A673 (cell line): ENCODE results near the gene F8A2. TPM values are rescaled to one million over a fixed set of nuclear protein-coding genes. Genes with fewer than 3 reads are reported as not detected.
"Not testable (repeated sequence)": the region's sequence is repeated elsewhere in the genome, so short reads cannot be mapped to it uniquely, and the experiment has no call there.

ENCODE experiments used
- Bru-seq: library from RNA; stranded (reverse); fragments of 400-500 nt; gene quantifications from one replicate; lab custom pipeline; 2021; lab: Mats Ljungman, UMichigan
- BruChase-seq, 2 experiments: library from RNA; stranded (reverse); fragments of 400-500 nt; gene quantifications; one replicate each; lab custom pipeline; 2021; lab: Mats Ljungman, UMichigan
- BruUV-seq: library from RNA; stranded (reverse); fragments of 400-500 nt; replicated peaks from 2 replicates; lab custom pipeline; 2021; lab: Mats Ljungman, UMichigan
- CTCF ChIA-PET: fragments of 300-600 bp; sonication (Branson Sonifier 250); formaldehyde crosslinking; loops from one replicate; lab custom pipeline; 2022; ENCODE audit warnings: antibody characterized with exemption; lab: Charles Lee
- POLR2A ChIA-PET: fragments of 300-600 bp; sonication (Branson Sonifier 250); formaldehyde crosslinking; loops from one replicate; lab custom pipeline; 2022; ENCODE audit warnings: antibody characterized with exemption; ENCODE audit not compliant: low non-redundant PET; lab: Charles Lee
- DNase-seq: peaks from one replicate; pipeline ENCODE4 v3.0.0-alpha.2; 2015; ENCODE audit warnings: low spot score
- H3K27ac ChIP-seq: fragments of 200-600 bp; sonication (generic); 2 replicates; pipeline ENCODE4 v1.5.1; 2016; ENCODE audit warnings: mixed run types, low read depth, mild to moderate bottlenecking, mixed read lengths, antibody characterized with exemption, low read length; ENCODE audit not compliant: poor library complexity, severe bottlenecking
- H3K27me3 ChIP-seq: fragments of 200-600 bp; sonication (generic); replicated peaks from 2 replicates; pipeline ENCODE4 v1.6.1; 2017; ENCODE audit warnings: mixed run types, low read depth, mild to moderate bottlenecking, mixed read lengths, antibody characterized with exemption, low read length; ENCODE audit not compliant: insufficient read depth, poor library complexity
- H3K36me3 ChIP-seq: fragments of 200-600 bp; sonication (generic); 2 replicates; pipeline ENCODE4 v1.6.1; 2016; ENCODE audit warnings: mixed run types, mild to moderate bottlenecking, mixed read lengths, antibody characterized with exemption, low read length; ENCODE audit not compliant: insufficient read depth, poor library complexity, severe bottlenecking
- H3K4me1 ChIP-seq: fragments of 200-600 bp; sonication (generic); 2 replicates; pipeline ENCODE4 v1.6.1; 2017; ENCODE audit warnings: mixed run types, mild to moderate bottlenecking, mixed read lengths, antibody characterized with exemption, low read length; ENCODE audit not compliant: insufficient read depth, poor library complexity, severe bottlenecking
- H3K4me3 ChIP-seq: fragments of 200-600 bp; sonication (generic); 2 replicates; pipeline ENCODE4 v1.5.1; 2016; ENCODE audit warnings: low read depth, mixed run types, mild to moderate bottlenecking, mixed read lengths, low read length; ENCODE audit not compliant: poor library complexity, severe bottlenecking
- H3K9me3 ChIP-seq: fragments of 200-600 bp; sonication (generic); 2 replicates; pipeline ENCODE4 v1.6.1; 2016; ENCODE audit warnings: mixed run types, low read depth, mild to moderate bottlenecking, mixed read lengths, antibody characterized with exemption, low read length; ENCODE audit not compliant: poor library complexity, severe bottlenecking
- EZH2 ChIP-seq: fragments of 200-600 bp; sonication (generic); IDR thresholded peaks from 2 replicates; pipeline ENCODE4 v1.6.1; 2017; ENCODE audit warnings: borderline replicate concordance, low read depth, mild to moderate bottlenecking, mixed read lengths, antibody characterized with exemption, low read length; ENCODE audit not compliant: poor library complexity, severe bottlenecking
- intact Hi-C: fragments of 100-400 bp; cut with micrococcal nuclease; formaldehyde crosslinking; loops from one replicate; pipeline ENCODE4 v1.10.0; 2022; ENCODE audit not compliant: unreplicated experiment
- long read RNA-seq: library from polyadenylated mRNA; stranded (forward); transcript quantifications from one replicate; pipeline ENCODE4 v2.0.0, GENCODE V29; 2022
- total RNA-seq: library from RNA; stranded (reverse); gene quantifications from 2 replicates; pipeline ENCODE4 v1.2.3, GENCODE V29; 2021
- TF ChIP-seq, protein P1 (sequence below): fragments of 300-800, 200-600 bp; sonication (generic); conservative IDR thresholded peaks from 2 replicates; pipeline ENCODE4 v1.5.1; 2017; ENCODE audit warnings: low read depth, mild to moderate bottlenecking, antibody characterized with exemption, low read length, moderate library complexity, mixed read lengths

Gene F8A2
- not detected in 2 replicates for total RNA-seq
- not detected for Bru-seq, nascent RNA
- BruChase-seq, experiment 1, labeled RNA remaining after a 2-hour chase: not detected
- BruChase-seq, experiment 2, labeled RNA remaining after a 6-hour chase: not detected
- long read RNA-seq, transcript F8A2-201 (1 exons, 1,116 nt): major isoform, 29 of 29 reads
- long read RNA-seq, partial matches to known transcripts: 0 of 29 reads
- long read RNA-seq, other reads (novel, unspliced or antisense): 0 of 29 reads

DNA sequence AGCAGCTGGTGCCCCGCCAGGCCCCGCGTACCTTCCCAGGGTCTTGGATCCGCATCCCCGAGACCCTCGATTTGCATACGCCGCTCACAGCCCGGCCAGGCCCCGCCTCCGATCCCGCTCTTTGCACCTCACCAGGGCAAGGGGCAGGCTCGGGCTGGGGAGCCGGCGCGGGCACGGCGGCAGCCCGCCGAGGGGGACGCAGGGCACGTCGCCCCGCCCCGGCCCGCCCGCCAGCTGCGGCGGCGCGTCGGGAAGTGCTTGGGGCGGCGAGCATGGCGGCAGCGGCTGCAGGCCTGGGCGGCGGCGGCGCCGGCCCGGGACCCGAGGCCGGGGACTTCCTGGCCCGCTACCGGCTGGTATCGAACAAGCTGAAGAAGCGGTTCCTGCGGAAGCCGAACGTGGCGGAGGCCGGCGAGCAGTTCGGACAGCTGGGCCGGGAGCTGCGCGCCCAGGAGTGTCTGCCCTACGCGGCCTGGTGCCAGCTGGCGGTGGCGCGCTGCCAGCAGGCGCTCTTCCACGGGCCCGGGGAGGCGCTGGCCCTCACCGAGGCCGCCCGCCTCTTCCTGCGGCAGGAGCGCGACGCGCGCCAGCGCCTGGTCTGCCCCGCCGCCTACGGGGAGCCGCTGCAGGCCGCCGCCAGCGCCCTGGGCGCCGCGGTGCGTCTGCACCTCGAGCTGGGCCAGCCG, at the start of gene F8A2:
Gene F8A2, plus strand, starts transcription at position 253 of the 686 bp plus-strand sequence. Its CDS starts 20 bp downstream, at position 273.
- H3K4me3 ChIP-seq, POLR2A ChIA-PET, H3K9me3 ChIP-seq, CTCF ChIA-PET, H3K27ac ChIP-seq, H3K4me1 ChIP-seq, intact Hi-C loops, H3K36me3 ChIP-seq, BruUV-seq, DNase-seq, H3K27me3 ChIP-seq: not testable (repeated sequence)

DNA sequence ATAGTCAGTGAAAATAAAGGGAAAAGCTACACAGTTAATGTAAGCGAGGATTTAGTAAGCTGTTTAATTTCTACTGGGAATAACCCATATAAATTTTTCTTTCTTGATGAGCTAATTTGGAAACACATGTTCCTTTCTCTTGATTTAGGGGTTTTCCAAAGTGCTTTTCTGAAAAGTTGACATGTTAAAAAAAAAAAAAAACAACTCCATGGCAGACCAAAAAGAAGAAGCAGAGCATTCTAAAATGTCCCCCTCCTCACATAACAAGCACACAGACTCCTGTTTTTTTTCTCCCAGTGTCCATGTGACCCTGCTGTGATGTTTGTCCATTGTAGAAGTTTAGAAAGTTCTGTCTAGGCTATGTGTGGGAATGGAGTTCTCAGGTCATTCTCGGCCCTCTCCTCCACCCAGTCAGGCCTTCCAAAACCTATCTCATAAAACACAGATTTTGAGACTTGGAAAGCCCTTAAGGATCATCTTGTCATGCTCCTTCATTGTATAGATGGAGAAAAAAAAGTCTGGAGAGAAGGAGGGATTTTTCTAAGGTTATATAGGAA, 48.3 kb upstream of the F8A2 start:
- Histone ChIP-seq H3K4me1 (no peaks in the 10 kb centered on the region), H3K27ac (no peak overlapping the region), H3K4me3 (no peak overlapping the region), H3K9me3 (no peaks in the 10 kb centered on the region), H3K36me3 (no peaks in the 10 kb centered on the region), H3K27me3 (no peaks in the 10 kb centered on the region)
- BruUV-seq: no TSS peak
- TF ChIP-seq, protein P1, sequence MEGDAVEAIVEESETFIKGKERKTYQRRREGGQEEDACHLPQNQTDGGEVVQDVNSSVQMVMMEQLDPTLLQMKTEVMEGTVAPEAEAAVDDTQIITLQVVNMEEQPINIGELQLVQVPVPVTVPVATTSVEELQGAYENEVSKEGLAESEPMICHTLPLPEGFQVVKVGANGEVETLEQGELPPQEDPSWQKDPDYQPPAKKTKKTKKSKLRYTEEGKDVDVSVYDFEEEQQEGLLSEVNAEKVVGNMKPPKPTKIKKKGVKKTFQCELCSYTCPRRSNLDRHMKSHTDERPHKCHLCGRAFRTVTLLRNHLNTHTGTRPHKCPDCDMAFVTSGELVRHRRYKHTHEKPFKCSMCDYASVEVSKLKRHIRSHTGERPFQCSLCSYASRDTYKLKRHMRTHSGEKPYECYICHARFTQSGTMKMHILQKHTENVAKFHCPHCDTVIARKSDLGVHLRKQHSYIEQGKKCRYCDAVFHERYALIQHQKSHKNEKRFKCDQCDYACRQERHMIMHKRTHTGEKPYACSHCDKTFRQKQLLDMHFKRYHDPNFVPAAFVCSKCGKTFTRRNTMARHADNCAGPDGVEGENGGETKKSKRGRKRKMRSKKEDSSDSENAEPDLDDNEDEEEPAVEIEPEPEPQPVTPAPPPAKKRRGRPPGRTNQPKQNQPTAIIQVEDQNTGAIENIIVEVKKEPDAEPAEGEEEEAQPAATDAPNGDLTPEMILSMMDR: no peak
- TF ChIP-seq EZH2: no peak
- intact Hi-C loops: no loop called here
- no peak for DNase-seq
- CTCF ChIA-PET: no interaction called here
- POLR2A ChIA-PET: no interaction called here

DNA sequence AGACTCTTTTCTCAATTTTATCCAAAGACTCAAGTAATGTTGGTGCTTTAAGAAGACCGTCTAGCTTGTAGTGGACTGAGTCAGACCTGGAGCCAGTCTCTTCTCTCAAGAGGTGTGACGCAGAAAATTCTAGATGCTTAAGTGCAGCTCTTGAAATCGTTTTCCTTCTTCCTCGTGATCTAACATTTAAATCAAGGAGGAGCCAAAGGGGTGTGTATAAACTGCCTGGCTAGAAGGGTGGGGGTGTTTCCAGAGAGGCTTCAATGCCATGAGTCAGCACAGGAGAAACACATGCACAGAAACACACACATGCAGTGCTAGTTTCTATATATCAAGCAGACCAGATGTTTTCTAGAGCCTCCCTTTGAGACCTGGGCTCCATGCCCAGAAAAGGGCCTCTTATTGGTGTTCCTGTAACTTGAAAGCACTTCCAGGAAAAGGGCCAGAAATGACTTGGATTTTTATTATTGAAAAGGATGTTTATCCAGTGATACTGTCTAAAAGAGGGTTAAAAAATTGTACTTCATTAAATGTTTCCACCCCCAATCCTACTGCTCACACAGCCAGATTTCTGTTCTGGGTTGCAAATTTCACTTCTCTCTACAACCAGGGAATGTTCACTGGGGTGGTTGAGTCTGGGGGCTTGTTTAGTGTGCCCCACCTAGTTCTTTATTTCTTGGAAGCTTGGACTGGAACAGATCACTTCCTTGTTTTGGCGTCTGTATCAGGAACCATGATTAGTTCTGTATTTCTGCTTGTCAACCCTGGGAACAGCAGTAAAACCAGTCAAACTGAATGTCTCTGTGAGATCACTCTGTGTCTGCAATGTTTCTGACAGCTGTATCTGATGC, 47.2 kb upstream of the F8A2 start, which contains the start of gene CLIC2:
Gene CLIC2, minus strand, starts transcription at position 129 of the 851 bp plus-strand sequence. CDS start 187 bp downstream, outside the sequence.
- Histone ChIP-seq H3K27ac (no peak within 1 kb of the TSS), H3K27me3 (no peaks in the 10 kb centered on the region), H3K9me3 (no peaks in the 10 kb centered on the region), H3K4me1 (no peaks in the 10 kb centered on the region), H3K4me3 (no peak within 1 kb of the TSS), H3K36me3 (no peaks in the 10 kb centered on the region)
- no TSS peak for BruUV-seq
- peak; percentile 63 for DNase-seq
- intact Hi-C loops: no loop called here
- ChIA-PET POLR2A (no interaction called here), CTCF (no interaction called here)
- TF ChIP-seq EZH2: no peak
- TF ChIP-seq, protein P1: no peak

DNA sequence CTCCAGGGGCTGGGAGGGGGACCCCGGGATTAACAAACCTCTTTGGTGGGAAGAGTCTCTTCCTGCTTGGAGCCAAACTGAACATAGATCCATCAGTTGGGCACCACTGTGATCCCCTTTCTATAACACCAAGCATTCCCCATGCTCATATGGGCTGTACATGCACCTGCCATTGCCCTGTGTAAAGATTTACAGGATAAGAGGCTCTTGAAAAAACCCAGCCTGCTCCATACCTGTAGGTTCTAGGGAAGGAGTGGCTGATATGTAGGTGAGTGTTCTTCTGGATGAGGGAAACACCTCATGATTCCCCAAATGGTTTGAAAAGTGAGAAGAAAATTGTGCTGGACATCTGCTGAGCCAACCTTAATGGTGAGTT, 46.6 kb upstream of the F8A2 start:
- POLR2A ChIA-PET, DNase-seq, H3K9me3 ChIP-seq, intact Hi-C loops, H3K36me3 ChIP-seq, CTCF ChIA-PET, H3K27ac ChIP-seq, H3K4me3 ChIP-seq, H3K4me1 ChIP-seq, H3K27me3 ChIP-seq, BruUV-seq: not testable (repeated sequence)

DNA sequence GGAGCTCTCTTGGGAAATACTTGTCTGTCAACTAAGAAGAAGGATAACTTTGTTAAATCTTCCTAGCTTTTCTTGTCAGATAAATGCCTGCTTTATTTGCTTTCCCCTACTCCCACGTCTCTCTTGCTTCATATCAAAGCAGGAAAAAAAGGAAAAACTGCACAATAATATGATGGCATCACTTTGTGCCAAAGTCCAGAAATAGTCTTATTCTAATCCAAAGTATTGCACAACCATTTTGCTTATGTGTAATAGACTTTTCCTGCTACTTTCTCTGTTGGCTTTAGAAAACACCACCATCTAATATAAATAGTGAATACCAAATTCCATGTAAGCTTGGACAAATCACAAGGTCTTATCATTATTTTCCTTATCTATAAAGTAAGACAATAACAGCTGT, 36.2 kb upstream of the F8A2 start:
- intact Hi-C loops, H3K27ac ChIP-seq, H3K27me3 ChIP-seq, H3K36me3 ChIP-seq, H3K4me3 ChIP-seq, POLR2A ChIA-PET, DNase-seq, CTCF ChIA-PET, H3K9me3 ChIP-seq, H3K4me1 ChIP-seq, BruUV-seq: not testable (repeated sequence)
